DND-41 (cell line): ENCODE data around the gene PDE6C.

ENCODE experiments used
- ATAC-seq: fragments of 200-7000 bp; cut with Tn5 transposase; 3 replicates; pipeline ENCODE4 v1.9.1; 2021; ENCODE audit warnings: low read depth; ENCODE audit not compliant: insufficient read depth
- DNase-seq: peaks from one replicate; pipeline ENCODE4 v3.0.0-alpha.2; 2020
- H2AFZ ChIP-seq: 2 replicates; pipeline ENCODE4 v1.6.0; 2012; ENCODE audit warnings: low read depth, low read length
- H3K27ac ChIP-seq: 2 replicates; pipeline ENCODE4 v1.5.1; 2012; ENCODE audit warnings: low read length, inconsistent platforms
- H3K27me3 ChIP-seq: fragments of 200-600 bp; sonication (generic); 2 replicates; pipeline ENCODE4 v1.6.0; 2012; ENCODE audit warnings: low read length, mild to moderate bottlenecking, inconsistent platforms; ENCODE audit not compliant: insufficient read depth, poor library complexity
- H3K36me3 ChIP-seq: 2 replicates; pipeline ENCODE4 v1.5.1; 2012; ENCODE audit warnings: low read length, inconsistent platforms; ENCODE audit not compliant: insufficient read depth
- H3K4me1 ChIP-seq: 2 replicates; pipeline ENCODE4 v1.5.1; 2012; ENCODE audit warnings: mild to moderate bottlenecking, low read length; ENCODE audit not compliant: insufficient read depth
- H3K4me2 ChIP-seq: 2 replicates; pipeline ENCODE4 v1.6.0; 2012; ENCODE audit warnings: mild to moderate bottlenecking, moderate library complexity, low read length, inconsistent platforms; ENCODE audit not compliant: insufficient read depth
- H3K4me3 ChIP-seq, 2 experiments: fragments of 200-600 bp in 1 of 2; shearing (Covaris generic) in 1 of 2; 2 replicates each; pipeline ENCODE4 v1.5.1; 2012 to 2016; ENCODE audit warnings: inconsistent platforms in 2 of 2, low read length in 2 of 2, mild to moderate bottlenecking in 2 of 2, low read depth in 1 of 2, moderate library complexity in 1 of 2
- H3K79me2 ChIP-seq: 2 replicates; pipeline ENCODE4 v1.6.0; 2012; ENCODE audit warnings: low read length, inconsistent platforms; ENCODE audit not compliant: insufficient read depth
- H3K9ac ChIP-seq: 2 replicates; pipeline ENCODE4 v1.6.0; 2012; ENCODE audit warnings: low read depth, mild to moderate bottlenecking, inconsistent platforms, low read length, moderate library complexity
- H3K9me3 ChIP-seq: 2 replicates; pipeline ENCODE4 v1.5.1; 2012; ENCODE audit warnings: low read length, moderate library complexity, mild to moderate bottlenecking, inconsistent platforms; ENCODE audit not compliant: insufficient read depth, severe bottlenecking
- H4K20me1 ChIP-seq: 2 replicates; pipeline ENCODE4 v1.6.0; 2012; ENCODE audit warnings: low read length; ENCODE audit not compliant: insufficient read depth
- CTCF ChIP-seq: IDR thresholded peaks from 2 replicates; pipeline ENCODE4 v1.5.1; 2012; ENCODE audit warnings: borderline replicate concordance, low read length, moderate library complexity, mild to moderate bottlenecking; ENCODE audit not compliant: poor library complexity, severe bottlenecking; ENCODE audit errors: extremely low read depth
- EZH2 ChIP-seq: IDR thresholded peaks from 3 replicates; pipeline ENCODE4 v1.6.1; 2012; ENCODE audit warnings: borderline replicate concordance, low read depth, mild to moderate bottlenecking, moderate library complexity, low read length, inconsistent platforms; ENCODE audit not compliant: severe bottlenecking

PDE6C gene

GRCh38 chr10:93576888-93577287 is 35.4 kb upstream of the PDE6C start:
- H3K9ac ChIP-seq, result no peak overlapping the region
- no peak for TF ChIP-seq EZH2
- TF ChIP-seq CTCF, result no peak
- peaks cover 5% of the 10 kb centered on the region for H3K27me3 ChIP-seq
- no peak overlapping the region for H3K4me2 ChIP-seq
- no peak overlapping the region for H2AFZ ChIP-seq
- H3K4me1 ChIP-seq, result peaks cover 4% of the 10 kb centered on the region; the same call in 1 of the 2 replicates
- no peaks in the 10 kb centered on the region for H3K36me3 ChIP-seq
- no peak for DNase-seq
- H3K4me3 ChIP-seq, result no peak overlapping the region
- H3K9me3 ChIP-seq, result no peaks in the 10 kb centered on the region
- H3K27ac ChIP-seq, result no peak overlapping the region
- H3K79me2 ChIP-seq, result no peaks in the 10 kb centered on the region
- no peak for ATAC-seq
- no peaks in the 10 kb centered on the region for H4K20me1 ChIP-seq

GRCh38 chr10:93577565-93577964 is 34.8 kb upstream of the PDE6C start:
- H3K27ac ChIP-seq, result no peak overlapping the region
- H3K9me3 ChIP-seq, result no peaks in the 10 kb centered on the region
- no peaks in the 10 kb centered on the region for H4K20me1 ChIP-seq
- no peak overlapping the region for H3K4me2 ChIP-seq
- H3K4me1 ChIP-seq, result peaks cover 4% of the 10 kb centered on the region; the same call in 1 of the 2 replicates
- H3K27me3 ChIP-seq, result peaks cover 5% of the 10 kb centered on the region
- no peaks in the 10 kb centered on the region for H3K79me2 ChIP-seq
- TF ChIP-seq EZH2, result no peak
- no peak for TF ChIP-seq CTCF
- no peaks in the 10 kb centered on the region for H3K36me3 ChIP-seq
- no peak overlapping the region for H3K4me3 ChIP-seq
- H3K9ac ChIP-seq, result no peak overlapping the region
- no peak for ATAC-seq
- DNase-seq, result no peak
- no peak overlapping the region for H2AFZ ChIP-seq

GRCh38 chr10:93579089-93579488 is 33.2 kb upstream of the PDE6C start:
- H3K27ac ChIP-seq, result no peak overlapping the region
- no peak overlapping the region for H2AFZ ChIP-seq
- H3K4me2 ChIP-seq, result no peak overlapping the region

More at GRCh38 chr10:93579089-93579488, 33.2 kb upstream of the PDE6C start:
- Histone ChIP-seq H3K27me3 (peaks cover 2% of the 10 kb centered on the region), H3K4me1 (no peaks in the 10 kb centered on the region), H3K9ac (no peak overlapping the region), H4K20me1 (no peaks in the 10 kb centered on the region), H3K9me3 (no peaks in the 10 kb centered on the region), H3K4me3 (no peak overlapping the region), H3K36me3 (no peaks in the 10 kb centered on the region), H3K79me2 (no peaks in the 10 kb centered on the region)
- ATAC-seq, result no peak
- TF ChIP-seq CTCF (no peak), EZH2 (no peak)
- DNase-seq, result no peak
